NCI-H82 (cell line): ENCODE measurements around the gene DPH3.
A peak's percentile ranks its signal among the peaks of the same experiment; 100 is the strongest.

ENCODE experiments used
- DNase-seq: peaks from one replicate; lab custom pipeline; 2025; lab: John Stamatoyannopoulos, UW

Gene DPH3

GRCh38 chr3:16255326-16255725 lies 9.4 kb downstream of the DPH3 start:
- DNase-seq = no peak

GRCh38 chr3:16254916-16255315 lies 9.8 kb downstream of the DPH3 start:
- no peak for DNase-seq

GRCh38 chr3:16253601-16254000 lies 11.1 kb downstream of the DPH3 start:
- DNase-seq = no peak

GRCh38 chr3:16252988-16253387 lies 11.8 kb downstream of the DPH3 start:
- DNase-seq = no peak

DNA sequence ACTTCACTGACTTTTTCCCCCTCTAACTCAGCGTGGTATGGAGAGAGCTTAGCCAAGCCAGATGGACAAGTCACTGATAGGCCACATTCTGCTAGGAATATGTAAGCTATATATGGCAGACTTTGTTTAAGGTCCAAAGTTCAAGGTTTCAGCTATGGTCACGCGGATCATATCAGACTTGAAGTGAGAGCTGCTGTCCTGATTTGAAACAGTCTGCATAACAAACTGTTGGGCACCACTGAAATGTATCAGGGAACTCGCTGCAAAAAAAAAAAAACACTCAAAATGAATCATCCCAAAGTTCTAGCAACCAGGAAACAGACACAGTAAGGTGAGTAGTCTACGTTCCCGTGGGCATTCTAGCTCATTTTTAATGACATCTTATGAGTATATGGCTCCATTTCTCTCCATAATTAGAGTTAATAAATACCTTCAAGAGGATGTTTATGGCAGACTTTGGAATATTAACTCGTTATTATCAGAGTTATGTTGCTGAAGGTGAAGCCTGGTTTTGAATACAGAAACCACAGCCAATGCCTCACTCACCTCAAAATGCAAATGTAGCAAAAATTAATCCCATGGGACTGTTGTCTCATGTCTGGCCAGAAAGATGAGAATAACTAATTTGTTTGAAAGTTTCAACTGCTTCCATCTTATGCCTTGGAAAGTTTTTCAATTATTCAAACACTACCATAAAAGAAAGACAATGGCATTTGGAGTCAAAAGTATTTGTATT lies 12.3 kb downstream of the DPH3 start:
- DNase-seq = no peak

GRCh38 chr3:16251316-16252085 lies 13.2 kb downstream of the DPH3 start:
- DNase-seq = no peak

- DNase-seq = no peak
Observed at GRCh38 chr3:16249886-16250285, 14.9 kb downstream of the DPH3 start.

GRCh38 chr3:16249336-16249735 lies 15.4 kb downstream of the DPH3 start:
- DNase-seq = peak; percentile 66

DNA sequence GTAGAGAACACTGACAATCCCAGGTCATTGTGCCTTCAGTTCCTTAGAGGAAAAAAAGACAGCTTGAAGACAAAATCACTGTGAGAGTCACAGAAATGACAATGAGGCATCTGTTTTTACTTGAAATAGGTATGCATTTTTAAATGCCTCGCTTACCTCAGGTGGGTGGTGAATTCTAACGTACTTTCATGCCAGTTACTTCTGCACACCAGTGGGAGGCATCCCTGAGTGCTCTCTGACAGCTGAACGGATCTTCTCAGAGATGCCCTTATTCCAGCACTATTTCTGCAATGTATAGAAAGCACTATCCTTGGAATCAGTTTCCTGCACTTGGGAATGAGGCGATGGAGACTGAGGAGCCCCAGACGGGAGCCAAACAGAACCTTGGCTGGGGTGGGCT lies 16.2 kb downstream of the DPH3 start:
- DNase-seq = no peak

DNA sequence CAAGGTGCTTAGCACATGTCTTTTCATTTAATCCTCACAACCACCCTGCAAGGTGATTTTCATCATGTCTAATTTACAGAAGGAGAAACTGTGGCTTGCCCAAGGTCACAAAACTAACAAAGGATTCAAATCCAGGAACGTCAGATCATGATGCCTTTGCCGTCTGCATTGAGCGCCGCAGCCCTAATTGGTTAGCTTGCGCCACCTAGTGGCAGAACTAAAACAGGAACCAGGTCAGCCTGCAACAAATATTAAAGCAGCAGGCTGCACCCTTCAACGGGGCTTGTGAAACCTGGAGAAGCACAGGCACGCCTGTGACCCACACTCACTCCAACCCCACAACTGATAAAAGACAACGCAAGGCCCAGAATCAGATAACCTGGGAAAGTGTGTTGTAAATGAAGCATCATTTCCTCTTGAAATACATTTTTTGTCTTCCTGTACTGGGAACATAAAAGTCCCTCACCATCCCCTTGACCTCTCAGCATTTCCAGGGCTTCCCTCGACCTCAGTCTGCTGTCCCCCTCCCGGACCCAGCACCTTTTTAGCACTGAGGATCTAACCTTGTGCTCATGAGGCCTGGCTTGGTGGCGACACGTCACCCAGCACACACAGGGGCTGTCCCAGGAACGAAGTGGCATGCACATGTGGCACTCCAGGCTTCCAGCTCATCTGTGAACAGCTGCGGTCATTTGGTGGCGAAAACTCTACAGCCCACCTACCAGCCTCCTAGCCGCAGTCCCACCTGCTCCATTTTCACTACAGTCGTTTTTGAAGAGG lies 17.3 kb downstream of the DPH3 start:
- peak; percentile 88 for DNase-seq

DNA sequence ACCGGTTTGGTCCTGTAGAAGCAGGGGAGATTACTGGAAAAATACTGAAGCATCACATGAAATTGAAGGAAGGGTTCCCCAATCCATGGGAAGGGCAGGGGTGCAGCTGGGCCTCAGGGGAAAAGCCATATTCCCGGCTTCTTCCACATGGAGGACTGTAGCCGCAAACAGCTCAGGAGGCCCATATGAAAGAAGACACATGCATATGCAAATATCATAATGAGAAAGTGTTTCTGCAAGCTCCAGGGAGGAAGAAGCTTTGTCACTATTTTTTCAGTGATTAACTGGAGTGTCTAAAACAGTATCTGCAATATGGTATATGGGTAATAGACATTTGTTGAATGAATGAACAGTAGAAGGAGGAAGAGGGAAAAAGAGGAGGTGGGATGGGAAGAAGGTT lies 19.1 kb downstream of the DPH3 start:
- DNase-seq = no peak

GRCh38 chr3:16243706-16244490 lies 20.8 kb downstream of the DPH3 start:
- DNase-seq = no peak

DNA sequence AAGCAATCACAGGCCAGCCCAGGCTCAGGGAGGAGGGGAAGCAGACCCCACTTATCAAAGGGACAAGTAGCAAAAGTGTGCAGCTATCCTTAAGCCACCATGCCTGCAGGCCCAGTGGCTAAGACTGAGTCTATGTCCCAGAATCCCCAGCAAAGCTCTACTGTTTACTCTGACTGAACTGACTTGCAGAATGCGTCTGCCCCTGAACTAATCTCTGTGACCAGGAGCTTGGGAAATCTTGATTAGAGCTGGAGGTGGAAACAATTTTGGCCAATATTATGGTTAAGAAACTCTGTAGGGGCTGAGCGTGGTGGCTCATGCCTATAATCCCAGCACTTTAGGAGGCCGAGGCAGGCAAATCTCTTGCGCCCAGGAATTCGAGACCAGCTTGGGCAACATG lies 22.6 kb downstream of the DPH3 start:
- DNase-seq = no peak

GRCh38 chr3:16241225-16241624 lies 23.5 kb downstream of the DPH3 start:
- DNase-seq = no peak

DNA sequence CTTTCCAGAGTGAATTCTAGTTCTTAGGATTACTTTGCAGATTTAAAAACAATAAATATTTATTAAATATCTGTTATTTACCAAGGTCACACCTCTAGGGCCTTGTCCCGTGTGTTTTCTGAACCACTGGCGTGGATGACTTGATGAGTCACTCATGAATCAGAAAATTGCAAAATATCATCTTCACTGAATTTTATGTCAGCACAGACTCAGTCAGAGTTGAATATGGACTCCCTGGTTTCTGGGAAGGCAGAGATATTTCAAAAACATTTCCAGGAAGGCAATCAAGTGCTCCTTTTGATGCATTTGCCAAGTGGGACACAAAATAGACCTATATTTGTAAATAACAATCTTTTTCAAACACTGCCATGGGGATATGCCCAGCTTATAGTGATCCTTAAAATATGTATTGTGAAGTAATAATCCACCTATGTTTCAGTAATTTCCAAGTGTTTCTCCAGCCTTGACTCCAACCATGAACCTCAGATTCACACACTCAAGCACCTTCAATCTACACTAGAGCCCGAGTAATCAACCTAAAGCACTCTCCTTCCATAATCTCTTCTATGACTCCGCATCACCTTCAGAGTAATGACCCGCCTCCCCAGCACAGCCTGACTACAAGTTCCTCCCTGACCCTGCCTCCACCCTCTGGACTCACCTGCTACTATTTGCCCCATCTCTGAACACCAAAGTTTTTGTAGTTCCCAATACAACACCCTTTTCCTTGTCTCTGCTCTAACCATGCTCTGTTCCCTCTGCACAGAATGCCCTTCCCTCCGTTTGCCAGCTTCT lies 24.3 kb downstream of the DPH3 start:
- peak; percentile 46 for DNase-seq

DNA sequence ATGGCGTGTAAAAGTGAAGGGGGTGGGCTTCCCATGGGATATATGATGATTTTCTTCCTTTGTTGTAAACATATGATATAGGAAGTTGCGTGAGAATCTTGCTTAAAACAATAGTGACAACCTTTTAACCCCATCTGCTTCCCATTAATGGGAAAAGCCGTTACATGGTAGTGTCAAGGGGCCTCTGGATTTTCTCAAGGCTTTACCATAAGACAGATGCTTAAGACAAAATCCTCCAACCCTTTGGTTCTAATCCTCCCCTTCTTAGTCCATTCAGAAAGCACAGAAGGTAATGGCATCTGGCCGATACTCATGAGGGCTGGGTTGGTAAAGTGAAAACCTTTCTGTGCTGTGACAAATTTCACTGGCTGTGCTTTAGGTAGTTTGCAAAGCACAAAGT lies 25.0 kb downstream of the DPH3 start:
- peak; percentile 97 for DNase-seq

GRCh38 chr3:16239086-16239770 lies 25.5 kb downstream of the DPH3 start:
- DNase-seq = peak; percentile 67

DNA sequence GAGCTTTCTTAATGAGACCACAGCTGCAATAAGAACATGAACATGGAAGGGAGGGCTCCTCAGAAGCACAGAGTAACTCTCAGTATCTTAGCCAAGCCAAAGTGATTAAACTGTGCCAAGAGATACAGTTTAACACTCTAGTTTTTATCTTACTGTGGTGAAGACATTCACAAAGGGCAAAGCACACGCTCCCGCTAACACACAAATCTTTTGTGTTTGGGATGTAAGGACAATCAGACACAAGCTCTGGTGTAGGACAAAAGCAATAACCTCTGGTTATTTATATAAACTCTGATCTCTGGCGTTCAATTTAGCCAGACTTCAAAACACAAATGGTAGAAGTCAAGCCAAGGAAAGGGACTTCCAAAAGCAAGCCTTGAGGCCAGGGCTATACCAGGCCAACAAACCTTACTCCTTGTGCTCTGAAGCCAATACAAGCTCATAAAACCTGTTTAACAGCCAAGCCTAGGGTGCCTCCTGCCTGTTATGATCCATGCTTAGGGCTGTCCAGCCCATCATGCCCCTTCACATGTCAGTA lies 27.8 kb downstream of the DPH3 start:
- DNase-seq = no peak

- no peak for DNase-seq
Observed at GRCh38 chr3:16236030-16236639, 28.6 kb downstream of the DPH3 start.

DNA sequence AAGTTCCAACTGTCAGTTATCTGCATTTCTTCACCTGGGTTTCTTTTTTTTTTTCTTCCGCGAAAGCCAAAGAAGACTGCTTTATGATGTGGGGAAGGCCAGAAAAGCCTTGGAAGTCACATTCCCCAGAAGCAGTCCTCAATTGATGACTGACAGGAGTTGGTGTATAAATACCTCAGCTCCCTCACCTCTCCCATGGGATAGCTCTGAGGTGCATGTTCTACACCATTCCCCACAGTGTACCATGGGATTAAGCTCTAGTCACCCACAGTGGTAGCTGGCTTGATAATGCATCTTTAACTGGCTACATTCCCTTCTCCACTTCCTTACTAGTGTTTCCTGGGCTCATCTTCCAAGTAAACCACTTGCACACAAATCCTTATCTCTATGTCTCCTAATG lies 30.5 kb downstream of the DPH3 start:
- no peak for DNase-seq
